ENCODE measurements around the gene ITM2C.
A peak's percentile ranks its signal among the peaks of the same experiment; 100 is the strongest.

ITM2C gene

DNA sequence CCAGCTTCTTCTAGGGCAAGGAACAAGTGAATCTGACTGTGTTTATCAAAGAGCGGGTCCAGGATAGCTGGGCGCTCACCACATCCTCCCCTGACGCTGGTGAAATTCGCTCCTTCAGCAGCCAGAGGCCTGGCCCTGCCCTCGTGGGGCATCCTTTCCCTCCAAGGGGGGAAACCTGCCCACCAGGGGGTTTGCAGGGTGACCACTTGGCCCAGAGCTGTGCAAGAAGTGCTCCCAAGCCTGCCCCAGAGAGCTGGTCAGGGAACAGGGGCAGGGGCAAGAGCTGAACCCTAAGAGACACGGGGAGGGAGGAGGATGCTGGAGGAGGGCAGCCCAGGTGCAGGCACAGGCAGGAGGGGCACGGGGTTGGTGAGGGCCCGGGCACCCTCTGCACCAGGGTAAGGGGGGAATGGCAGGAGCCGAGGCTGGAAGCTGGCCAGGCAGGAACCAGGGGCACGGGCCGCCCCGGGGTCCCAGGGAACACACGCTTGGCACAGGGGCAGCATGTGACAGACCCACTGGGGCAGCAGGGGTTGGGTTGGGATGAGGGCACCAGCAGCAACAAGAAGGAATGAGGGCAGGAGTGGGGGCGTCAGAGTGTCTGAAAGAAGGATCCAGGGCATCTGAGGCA, 63.1 kb downstream of the ITM2C start:
- DNase-seq (ENCODE audit: low spot score) = peak; percentile 56
